Measurements from ENCODE around the gene ZNF283.

ZNF283 gene

DNA sequence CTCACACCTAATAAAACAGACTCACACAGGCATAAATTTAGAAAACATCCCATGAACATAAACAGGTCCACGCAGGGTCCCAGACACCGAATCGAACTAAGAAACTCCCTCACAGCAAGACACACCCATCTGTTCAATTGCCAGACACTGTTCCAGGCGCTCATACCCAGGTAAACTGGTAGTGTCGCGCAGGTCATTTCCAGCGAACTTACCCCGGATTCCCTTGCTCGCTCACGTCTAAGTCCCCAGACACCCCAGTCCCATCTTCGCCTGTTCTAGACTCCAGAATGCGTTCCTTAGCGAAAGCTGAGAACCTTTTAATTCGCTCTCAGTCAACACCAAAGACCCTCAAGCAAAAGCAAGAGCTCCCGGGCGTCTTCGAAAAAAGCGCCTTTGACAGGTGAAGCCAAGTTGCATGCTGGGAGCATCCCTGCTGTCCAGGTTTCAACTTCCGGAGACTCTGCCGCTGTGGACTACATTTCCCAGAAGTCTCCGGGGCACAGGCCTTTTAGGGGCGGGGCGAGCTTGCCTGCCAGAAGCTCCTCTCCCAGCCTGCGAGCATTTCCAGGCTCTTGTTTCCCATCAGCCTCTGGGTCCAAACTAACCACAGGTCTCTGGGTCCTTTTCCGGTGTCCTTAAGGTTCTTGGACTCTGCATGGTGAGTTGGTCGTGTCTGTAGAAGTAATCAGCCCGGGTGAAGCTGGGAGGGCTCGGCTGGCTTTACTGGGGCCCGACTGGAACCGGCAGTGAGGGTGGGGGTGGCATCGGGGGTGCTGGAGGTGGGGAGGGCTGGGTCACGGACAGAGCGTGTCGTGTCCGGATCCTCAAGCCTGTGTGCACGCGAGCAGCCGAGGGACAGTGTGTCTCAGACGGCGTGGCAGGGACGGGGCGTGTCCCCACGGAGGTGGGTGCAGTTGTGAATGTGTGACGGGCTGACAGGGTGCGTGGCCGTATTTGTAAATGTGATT, at the start of gene ZNF283:
ZNF283 (plus strand) TSS at position 535 of the 968 bp plus-strand sequence. CDS start 6,184 bp downstream, outside the sequence.
- no peak for TF ChIP-seq CTCF (IDR thresholded peaks at IDR 0.05; ENCODE audit: low read depth, low read length, poor library complexity, severe bottlenecking)
- TF ChIP-seq EZH2phosphoT487 (IDR thresholded peaks at IDR 0.05; ENCODE audit: borderline replicate concordance, low read length): no peak
- Histone ChIP-seq H3K27me3 (ENCODE audit: control insufficient read depth, low read length) (no peaks in the 10 kb centered on the region), H3K4me1 (ENCODE audit: control insufficient read depth, low read length) (no peaks in the 10 kb centered on the region), H3K27ac (ENCODE audit: low read depth, low read length) (no peak within 1 kb of the TSS), H3K4me3 (ENCODE audit: low read length) (peak within 1 kb of the TSS; percentile 72), H3K9me2 (replicated peaks; ENCODE audit: control insufficient read depth, low read length) (no peaks in the 10 kb centered on the region), H3K36me3 (ENCODE audit: control insufficient read depth, low read length) (no peaks in the 10 kb centered on the region), H3F3A (ENCODE audit: control insufficient read depth, insufficient read depth) (no peaks in the 10 kb centered on the region), H3K4me2 (ENCODE audit: low read length) (peak within 1 kb of the TSS; percentile 60), H4K20me1 (ENCODE audit: control insufficient read depth, insufficient read depth, low read depth, low read length) (no peaks in the 10 kb centered on the region), H3K9me3 (ENCODE audit: control insufficient read depth, insufficient read depth, low read length) (peaks cover 7% of the 10 kb centered on the region), H3K79me2 (ENCODE audit: control insufficient read depth, low read length) (no peaks in the 10 kb centered on the region)

DNA sequence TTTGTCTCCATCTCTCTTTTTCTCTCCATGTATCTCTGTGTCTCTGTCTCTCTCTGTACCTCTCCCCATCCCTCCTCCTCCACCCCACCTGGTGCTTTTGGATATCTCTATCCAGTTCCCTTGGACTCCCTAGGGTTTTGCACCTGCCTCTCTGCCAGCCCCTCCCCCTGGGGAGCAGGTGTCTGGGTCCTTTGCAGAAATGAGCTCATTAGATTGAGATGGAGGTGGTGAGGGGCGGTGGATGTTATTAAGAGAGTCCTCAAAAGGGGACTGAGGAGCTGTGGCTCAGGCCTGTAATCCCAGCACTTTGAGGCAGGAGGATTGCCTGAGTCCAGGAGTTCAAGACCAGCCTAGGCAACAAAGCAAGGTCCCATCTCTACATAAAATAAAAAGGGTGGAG, 48.5 kb upstream of the ZNF283 start:
- Histone ChIP-seq H3K4me3 (ENCODE audit: low read length) (peak overlapping the region; percentile 94), H3K27me3 (ENCODE audit: control insufficient read depth, low read length) (no peaks in the 10 kb centered on the region), H3K36me3 (ENCODE audit: control insufficient read depth, low read length) (peaks cover 39% of the 10 kb centered on the region), H3K27ac (ENCODE audit: low read depth, low read length) (peak overlapping the region; percentile 95), H3K9me2 (replicated peaks; ENCODE audit: control insufficient read depth, low read length) (no peaks in the 10 kb centered on the region), H4K20me1 (ENCODE audit: control insufficient read depth, insufficient read depth, low read depth, low read length) (no peaks in the 10 kb centered on the region), H3K79me2 (ENCODE audit: control insufficient read depth, low read length) (peaks cover 67% of the 10 kb centered on the region), H3K9me3 (ENCODE audit: control insufficient read depth, insufficient read depth, low read length) (no peaks in the 10 kb centered on the region), H3F3A (ENCODE audit: control insufficient read depth, insufficient read depth) (peaks cover 26% of the 10 kb centered on the region), H3K4me2 (ENCODE audit: low read length) (peak overlapping the region; percentile 90), H3K4me1 (ENCODE audit: control insufficient read depth, low read length) (peaks cover 75% of the 10 kb centered on the region)
- TF ChIP-seq EZH2phosphoT487 (IDR thresholded peaks at IDR 0.05; ENCODE audit: borderline replicate concordance, low read length) (no peak), CTCF (IDR thresholded peaks at IDR 0.05; ENCODE audit: low read depth, low read length, poor library complexity, severe bottlenecking) (no peak)

GRCh38 chr19:43779147-43779819, 47.8 kb upstream of the ZNF283 start:
- Histone ChIP-seq H3F3A (ENCODE audit: control insufficient read depth, insufficient read depth) (peaks cover 31% of the 10 kb centered on the region), H3K4me1 (ENCODE audit: control insufficient read depth, low read length) (peaks cover 81% of the 10 kb centered on the region), H3K36me3 (ENCODE audit: control insufficient read depth, low read length) (peaks cover 32% of the 10 kb centered on the region), H3K9me3 (ENCODE audit: control insufficient read depth, insufficient read depth, low read length) (no peaks in the 10 kb centered on the region), H3K9me2 (replicated peaks; ENCODE audit: control insufficient read depth, low read length) (no peaks in the 10 kb centered on the region), H3K27me3 (ENCODE audit: control insufficient read depth, low read length) (no peaks in the 10 kb centered on the region), H3K4me3 (ENCODE audit: low read length) (peak overlapping the region; percentile 94), H4K20me1 (ENCODE audit: control insufficient read depth, insufficient read depth, low read depth, low read length) (no peaks in the 10 kb centered on the region), H3K79me2 (ENCODE audit: control insufficient read depth, low read length) (peaks cover 67% of the 10 kb centered on the region), H3K27ac (ENCODE audit: low read depth, low read length) (peak overlapping the region; percentile 95), H3K4me2 (ENCODE audit: low read length) (peak overlapping the region; percentile 90)
- TF ChIP-seq EZH2phosphoT487 (IDR thresholded peaks at IDR 0.05; ENCODE audit: borderline replicate concordance, low read length) (no peak), CTCF (IDR thresholded peaks at IDR 0.05; ENCODE audit: low read depth, low read length, poor library complexity, severe bottlenecking) (no peak)

Measured in DOHH2 (cell line).